WERI-Rb-1 (cell line): ENCODE measurements around the gene ADAMTS15.
A peak's percentile ranks its signal among the peaks of the same experiment; 100 is the strongest.

Experiments used
- DNase-seq: peaks from one replicate; pipeline ENCODE4 v3.0.0-alpha.2; 2020
- H3K27ac ChIP-seq: fragments of 250-450 bp; sonication (Bioruptor Pico); 2 replicates; pipeline ENCODE4 v1.5.1; 2020; ENCODE audit warnings: mild to moderate bottlenecking, moderate library complexity
- H3K27me3 ChIP-seq: fragments of 250-450 bp; sonication (Bioruptor Pico); 2 replicates; pipeline ENCODE4 v1.5.1; 2021; ENCODE audit warnings: mild to moderate bottlenecking, low read depth, moderate library complexity; ENCODE audit not compliant: insufficient read depth, severe bottlenecking
- H3K36me3 ChIP-seq: fragments of 250-450 bp; sonication (Bioruptor Pico); 2 replicates; pipeline ENCODE4 v1.5.1; 2020; ENCODE audit warnings: mild to moderate bottlenecking, moderate library complexity
- H3K4me3 ChIP-seq: 2 replicates; pipeline ENCODE4 v1.5.1; 2011; ENCODE audit warnings: low read depth, mild to moderate bottlenecking, control low read depth, low read length
- H3K9me3 ChIP-seq: fragments of 250-450 bp; sonication (Bioruptor Pico); 2 replicates; pipeline ENCODE4 v1.5.1; 2021; ENCODE audit warnings: mild to moderate bottlenecking, moderate library complexity; ENCODE audit not compliant: severe bottlenecking
- TF ChIP-seq, protein P1 (sequence below): IDR thresholded peaks from 2 replicates; pipeline ENCODE4 v1.5.1; 2011; ENCODE audit warnings: low read depth, mild to moderate bottlenecking, control low read depth, inconsistent platforms, low read length

Gene ADAMTS15

DNA sequence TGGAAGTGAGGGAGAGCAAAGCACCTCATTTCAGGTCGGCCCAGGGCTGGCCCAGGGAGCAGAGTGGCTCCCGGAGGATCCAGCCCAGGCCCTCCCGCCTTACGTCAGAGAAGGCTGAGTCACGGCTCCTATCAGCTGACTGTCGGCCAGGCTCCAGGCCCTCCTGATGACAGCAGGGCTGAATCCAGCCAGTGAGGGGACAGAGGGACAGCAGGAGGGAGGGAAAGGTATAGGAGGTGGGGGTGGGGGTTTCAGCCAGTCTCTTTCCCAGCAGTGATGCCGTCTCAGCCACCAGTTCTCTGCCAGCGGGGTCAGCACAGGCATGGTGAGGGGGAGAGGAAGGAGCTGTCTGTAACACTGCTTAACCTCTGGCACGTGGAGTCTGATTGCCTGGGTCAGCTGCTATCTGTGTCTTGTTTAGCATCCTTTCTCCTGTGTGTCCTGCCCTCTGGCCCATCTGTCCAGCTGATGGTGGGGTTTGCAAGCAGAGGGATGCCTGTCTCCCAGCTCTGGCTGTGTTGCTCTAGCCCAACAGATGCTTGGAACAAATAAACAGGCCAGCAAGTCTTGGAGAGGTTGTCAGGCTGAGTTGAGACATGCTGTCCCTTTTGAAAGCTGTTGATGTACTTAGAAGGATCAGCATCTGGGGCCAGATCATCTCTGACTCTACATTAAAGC is 74.0 kb downstream of the ADAMTS15 start:
- H3K27ac ChIP-seq: peak overlapping the region; percentile 56
- H3K27me3 ChIP-seq: no peaks in the 10 kb centered on the region
- TF ChIP-seq, protein P1, sequence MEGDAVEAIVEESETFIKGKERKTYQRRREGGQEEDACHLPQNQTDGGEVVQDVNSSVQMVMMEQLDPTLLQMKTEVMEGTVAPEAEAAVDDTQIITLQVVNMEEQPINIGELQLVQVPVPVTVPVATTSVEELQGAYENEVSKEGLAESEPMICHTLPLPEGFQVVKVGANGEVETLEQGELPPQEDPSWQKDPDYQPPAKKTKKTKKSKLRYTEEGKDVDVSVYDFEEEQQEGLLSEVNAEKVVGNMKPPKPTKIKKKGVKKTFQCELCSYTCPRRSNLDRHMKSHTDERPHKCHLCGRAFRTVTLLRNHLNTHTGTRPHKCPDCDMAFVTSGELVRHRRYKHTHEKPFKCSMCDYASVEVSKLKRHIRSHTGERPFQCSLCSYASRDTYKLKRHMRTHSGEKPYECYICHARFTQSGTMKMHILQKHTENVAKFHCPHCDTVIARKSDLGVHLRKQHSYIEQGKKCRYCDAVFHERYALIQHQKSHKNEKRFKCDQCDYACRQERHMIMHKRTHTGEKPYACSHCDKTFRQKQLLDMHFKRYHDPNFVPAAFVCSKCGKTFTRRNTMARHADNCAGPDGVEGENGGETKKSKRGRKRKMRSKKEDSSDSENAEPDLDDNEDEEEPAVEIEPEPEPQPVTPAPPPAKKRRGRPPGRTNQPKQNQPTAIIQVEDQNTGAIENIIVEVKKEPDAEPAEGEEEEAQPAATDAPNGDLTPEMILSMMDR: no peak
- H3K4me3 ChIP-seq: no peak overlapping the region
- no peaks in the 10 kb centered on the region for H3K36me3 ChIP-seq
- DNase-seq: peak; percentile 83
- no peaks in the 10 kb centered on the region for H3K9me3 ChIP-seq

DNA sequence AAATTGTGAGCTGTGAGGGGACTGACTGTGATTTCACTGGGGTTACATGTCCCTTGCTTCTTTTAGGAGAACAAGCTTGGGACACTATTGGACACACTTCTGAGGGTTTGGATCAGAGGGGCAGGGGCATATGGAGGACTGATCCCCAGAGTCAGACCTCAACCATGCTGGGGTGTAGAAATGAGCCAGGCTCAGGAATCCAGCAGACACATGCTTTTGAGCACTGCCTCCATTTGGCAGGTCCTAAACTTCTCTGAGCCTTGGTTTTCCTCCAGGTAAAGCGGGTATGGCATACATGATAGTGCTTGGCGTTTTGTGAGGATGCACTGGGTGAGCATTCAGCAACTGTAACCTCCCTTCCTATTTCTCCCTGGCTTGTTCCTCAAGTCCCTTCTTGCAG is 74.7 kb downstream of the ADAMTS15 start:
- TF ChIP-seq, protein P1: no peak
- no peaks in the 10 kb centered on the region for H3K36me3 ChIP-seq
- H3K27me3 ChIP-seq: no peaks in the 10 kb centered on the region
- no peak for DNase-seq
- no peak overlapping the region for H3K4me3 ChIP-seq
- H3K27ac ChIP-seq: no peak overlapping the region
- no peaks in the 10 kb centered on the region for H3K9me3 ChIP-seq

DNA sequence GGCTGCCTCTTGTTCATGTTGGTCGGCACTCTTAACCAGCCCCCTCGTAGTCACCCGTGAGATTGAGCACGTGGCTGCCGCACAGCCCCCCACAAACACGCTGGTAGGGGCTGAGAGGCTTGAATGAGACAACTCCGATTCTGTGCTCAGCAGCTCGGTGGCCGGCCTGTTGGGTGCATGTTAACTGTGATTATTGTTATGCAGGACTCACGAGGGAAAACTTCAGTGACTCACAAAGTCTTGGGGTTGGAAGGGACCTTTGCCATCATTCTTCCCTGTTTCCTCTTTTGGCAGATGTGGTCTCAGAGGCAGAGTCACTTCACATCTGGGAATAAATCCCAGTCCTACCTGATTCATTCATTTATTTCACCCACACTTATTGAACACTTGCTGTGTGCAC is 75.2 kb downstream of the ADAMTS15 start:
- no peak overlapping the region for H3K27ac ChIP-seq
- DNase-seq: no peak
- TF ChIP-seq, protein P1: no peak
- no peaks in the 10 kb centered on the region for H3K27me3 ChIP-seq
- no peak overlapping the region for H3K4me3 ChIP-seq
- H3K36me3 ChIP-seq: no peaks in the 10 kb centered on the region
- H3K9me3 ChIP-seq: no peaks in the 10 kb centered on the region

DNA sequence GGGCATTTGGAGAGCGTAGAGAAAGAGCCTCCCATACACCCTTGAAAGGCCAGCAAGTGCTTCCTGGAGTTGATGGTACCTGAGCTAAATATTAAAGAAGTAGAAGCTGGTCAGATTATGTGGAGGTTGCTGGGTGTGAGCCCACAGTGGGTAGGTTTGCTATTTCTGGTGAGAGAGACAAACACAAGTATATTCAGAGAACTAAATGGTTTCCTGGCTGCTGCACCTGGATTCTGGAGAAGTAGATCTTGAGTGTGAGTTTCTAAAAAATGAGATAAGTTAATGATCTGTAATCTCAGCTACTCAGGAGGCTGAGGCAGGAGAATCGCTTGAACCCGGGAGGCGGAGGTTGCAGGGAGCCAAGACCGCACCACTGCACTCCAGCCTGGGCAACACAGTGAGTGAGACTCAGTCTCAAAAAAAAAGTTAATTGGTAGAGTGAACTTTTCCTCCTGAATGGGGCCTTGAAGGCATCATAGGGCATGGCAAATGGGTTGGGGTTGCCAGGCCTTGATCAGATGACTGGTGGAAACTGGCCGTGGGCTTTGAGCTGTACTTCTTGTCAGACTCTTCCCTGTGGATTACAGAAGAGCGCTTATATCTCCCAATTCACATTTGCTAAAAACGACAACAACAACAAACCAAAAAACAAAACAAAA is 75.8 kb downstream of the ADAMTS15 start:
- TF ChIP-seq, protein P1: no peak
- Histone ChIP-seq H3K9me3 (no peaks in the 10 kb centered on the region), H3K27me3 (no peaks in the 10 kb centered on the region), H3K36me3 (no peaks in the 10 kb centered on the region), H3K27ac (no peak overlapping the region), H3K4me3 (no peak overlapping the region)
- no peak for DNase-seq

DNA sequence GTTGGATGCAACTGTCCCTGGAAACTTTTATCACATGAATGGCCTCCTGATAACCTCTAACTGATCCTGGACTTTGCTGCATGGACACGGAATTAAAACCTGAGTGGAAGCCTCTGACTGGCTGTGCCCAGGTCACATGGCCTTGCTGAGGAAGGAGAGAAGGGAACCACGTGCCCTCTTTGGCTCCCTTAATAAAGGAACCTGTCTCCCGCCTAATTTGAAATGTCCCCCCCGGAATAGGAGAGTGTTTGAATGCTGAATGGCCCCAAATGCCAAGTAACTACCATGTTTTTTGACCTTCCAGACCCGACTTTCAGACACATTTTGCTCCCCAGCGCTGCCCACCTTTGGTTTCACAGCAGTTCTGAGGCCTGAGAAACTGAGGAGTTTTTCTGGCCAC is 76.9 kb downstream of the ADAMTS15 start:
- no peak overlapping the region for H3K27ac ChIP-seq
- no peaks in the 10 kb centered on the region for H3K9me3 ChIP-seq
- H3K36me3 ChIP-seq: no peaks in the 10 kb centered on the region
- H3K4me3 ChIP-seq: no peak overlapping the region
- no peaks in the 10 kb centered on the region for H3K27me3 ChIP-seq
- TF ChIP-seq, protein P1: no peak
- DNase-seq: no peak
